Dermis blood vessel endothelial cell (primary cell): ENCODE data around the gene EFCC1. TPM values are rescaled to one million over a fixed set of nuclear protein-coding genes. Genes with fewer than 3 reads are reported as not detected.
A peak's percentile ranks its signal among the peaks of the same experiment; 100 is the strongest.

Experiments
- DNase-seq: peaks from one replicate; pipeline ENCODE4 v3.0.0; 2010
- total RNA-seq: library from RNA; depleted of rRNA; stranded (reverse); fragments of >200 nt; gene quantifications from 2 replicates; pipeline ENCODE4 v1.2.3, GENCODE V29; 2014

EFCC1 gene
- total RNA-seq, 1 donor from 2014 or later = 12.1 TPM

DNA sequence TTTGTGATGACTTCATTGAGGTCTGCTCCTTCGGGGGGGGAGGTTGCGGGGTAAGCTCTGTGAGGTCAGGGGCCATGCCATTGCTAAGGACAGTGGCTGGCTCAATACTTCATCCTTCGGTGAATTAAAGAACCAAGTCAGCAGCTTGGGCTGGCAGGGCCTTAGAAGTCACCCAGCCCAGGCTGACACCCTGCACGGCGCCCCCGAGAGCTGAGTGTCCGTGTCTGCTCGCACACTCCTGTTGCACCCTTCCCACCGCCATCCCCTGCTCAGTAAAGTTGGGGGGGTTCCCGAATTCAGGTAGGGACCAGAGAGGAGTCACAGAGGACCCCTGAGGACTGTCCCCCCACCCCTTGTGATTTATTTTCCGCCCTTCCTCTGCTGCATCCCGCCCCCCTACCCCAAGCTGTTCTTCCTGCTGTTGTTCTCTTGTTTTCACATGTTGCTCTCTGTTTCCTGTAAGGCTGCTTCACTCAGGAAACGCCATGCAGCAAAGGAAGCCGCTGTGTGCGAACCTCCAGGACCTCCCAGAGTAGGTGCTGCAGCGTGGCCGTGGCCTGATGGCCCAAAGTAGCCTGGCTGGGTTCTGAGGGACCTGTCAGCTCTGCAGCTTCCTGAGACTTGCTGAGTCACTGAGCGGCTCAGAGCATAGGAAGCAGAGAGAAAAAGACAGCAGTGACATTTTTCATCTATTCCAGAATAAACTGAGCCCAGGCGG is 14.4 kb downstream of the EFCC1 start:
- DNase-seq = peak; percentile 99

- DNase-seq = peak; percentile 73
Observed at GRCh38 chr3:129016356-129016719, 15.2 kb downstream of the EFCC1 start.

- DNase-seq = peak; percentile 73
Observed at GRCh38 chr3:129016720-129017483, 15.8 kb downstream of the EFCC1 start.

DNA sequence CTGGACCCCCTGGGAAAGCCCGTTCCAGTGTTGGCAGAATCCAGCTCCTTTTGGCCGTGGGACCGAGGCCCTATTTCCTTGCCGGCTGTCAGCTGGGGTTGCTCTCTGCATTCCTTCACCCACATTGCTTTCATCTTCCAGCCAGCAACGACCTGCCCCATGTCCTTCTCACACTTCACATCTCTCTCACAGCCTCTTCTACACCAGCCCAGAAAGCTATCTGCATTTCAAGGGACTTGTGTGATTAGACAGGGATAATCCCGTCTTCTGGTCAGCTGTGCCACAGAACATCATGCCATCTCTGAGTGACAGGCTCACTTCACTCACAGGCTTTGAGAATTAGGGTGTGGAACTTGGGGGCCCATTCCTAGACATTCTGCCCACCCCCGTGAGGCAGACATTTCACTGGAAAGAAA is 16.4 kb downstream of the EFCC1 start:
- DNase-seq = no peak

- no peak for DNase-seq
Observed at GRCh38 chr3:129018271-129018670, 17.2 kb downstream of the EFCC1 start.

GRCh38 chr3:129018751-129019150 is 17.6 kb downstream of the EFCC1 start:
- no peak for DNase-seq

DNA sequence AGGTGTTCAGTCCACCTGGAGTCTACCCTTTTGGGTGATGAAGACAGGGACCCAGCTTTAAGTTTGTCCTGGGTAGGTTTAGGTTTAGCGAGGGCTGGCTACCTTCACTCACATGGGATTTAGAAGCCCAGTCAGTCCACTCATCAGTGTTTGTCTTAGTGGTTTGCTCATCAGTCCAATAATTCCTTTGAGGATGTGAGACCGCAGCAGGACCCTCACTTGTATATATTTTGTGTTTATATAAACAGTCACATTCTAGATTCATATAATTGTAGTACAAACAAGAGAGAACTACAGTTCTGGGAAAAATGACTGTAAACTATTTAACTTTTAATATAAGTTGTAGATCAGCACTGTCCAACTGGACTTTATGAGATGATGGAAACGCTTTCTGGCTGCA is 18.2 kb downstream of the EFCC1 start:
- no peak for DNase-seq

GRCh38 chr3:129020691-129021090 is 19.6 kb downstream of the EFCC1 start:
- DNase-seq = no peak

GRCh38 chr3:129021140-129021551 is 20.0 kb downstream of the EFCC1 start:
- DNase-seq = peak; percentile 30

DNA sequence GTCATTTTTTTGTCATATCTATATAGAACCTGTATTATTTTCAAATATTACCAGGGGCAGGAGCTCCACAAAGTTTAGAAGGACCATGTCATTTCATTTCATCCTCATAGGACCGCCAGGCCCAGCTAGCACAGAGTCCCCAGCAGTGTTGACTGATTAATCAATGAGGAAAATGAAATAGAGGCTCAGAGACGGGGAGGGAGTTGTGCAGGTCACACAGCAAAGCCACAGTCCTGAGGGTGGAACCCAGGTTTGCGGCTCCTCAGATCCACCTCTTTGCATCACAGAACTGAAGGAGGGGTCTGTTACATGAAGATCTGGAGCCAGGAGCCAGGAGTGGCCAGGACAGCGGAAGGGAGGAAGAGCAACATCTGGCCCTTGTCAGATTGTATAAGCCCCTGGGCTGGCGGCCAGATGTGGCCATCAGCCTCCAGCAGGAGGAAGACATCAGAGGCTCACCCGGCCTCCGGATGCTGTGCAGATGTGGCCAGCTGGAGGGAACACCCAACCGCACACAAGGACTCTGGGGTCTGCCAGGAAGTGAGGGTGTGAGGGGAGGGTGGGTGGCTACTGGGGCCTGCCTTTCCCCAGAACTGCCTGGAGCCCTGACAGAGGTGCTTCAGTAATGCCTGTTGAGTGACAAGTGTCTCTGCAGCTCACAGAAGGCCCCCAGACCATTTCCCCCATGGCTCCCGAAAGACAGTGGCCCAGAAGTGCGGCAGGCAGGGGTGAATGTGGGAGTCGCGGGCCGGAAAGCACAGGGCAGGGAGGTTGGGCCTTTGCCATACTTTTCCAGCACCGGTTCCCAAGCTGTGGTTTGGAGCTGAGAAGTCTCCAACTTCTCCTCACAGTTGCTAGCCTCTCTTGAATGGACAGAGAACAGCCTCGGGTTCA is 21.3 kb downstream of the EFCC1 start:
- no peak for DNase-seq

DNA sequence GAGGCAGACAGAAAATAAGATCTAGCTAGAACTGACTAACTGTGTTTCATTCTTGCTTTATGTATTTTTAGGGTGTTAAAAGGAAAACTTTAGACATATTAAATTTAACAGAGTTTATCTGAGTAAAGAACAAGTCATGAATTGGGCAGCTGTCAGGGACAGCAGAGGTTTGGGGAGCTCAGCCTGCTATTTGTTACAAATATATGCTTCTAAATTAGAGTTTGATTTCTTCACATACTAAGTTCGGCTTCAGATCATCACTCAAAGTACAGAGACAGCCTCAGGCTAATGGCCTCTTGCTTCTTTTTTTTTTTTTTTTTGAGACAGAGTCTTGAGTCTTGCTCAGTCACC is 21.9 kb downstream of the EFCC1 start:
- DNase-seq = no peak

GRCh38 chr3:129023909-129024308 is 22.8 kb downstream of the EFCC1 start:
- peak; percentile 58 for DNase-seq

- DNase-seq = no peak
Observed at GRCh38 chr3:129025108-129025507, 24.0 kb downstream of the EFCC1 start.

GRCh38 chr3:129025691-129026435 is 24.8 kb downstream of the EFCC1 start:
- DNase-seq = no peak

DNA sequence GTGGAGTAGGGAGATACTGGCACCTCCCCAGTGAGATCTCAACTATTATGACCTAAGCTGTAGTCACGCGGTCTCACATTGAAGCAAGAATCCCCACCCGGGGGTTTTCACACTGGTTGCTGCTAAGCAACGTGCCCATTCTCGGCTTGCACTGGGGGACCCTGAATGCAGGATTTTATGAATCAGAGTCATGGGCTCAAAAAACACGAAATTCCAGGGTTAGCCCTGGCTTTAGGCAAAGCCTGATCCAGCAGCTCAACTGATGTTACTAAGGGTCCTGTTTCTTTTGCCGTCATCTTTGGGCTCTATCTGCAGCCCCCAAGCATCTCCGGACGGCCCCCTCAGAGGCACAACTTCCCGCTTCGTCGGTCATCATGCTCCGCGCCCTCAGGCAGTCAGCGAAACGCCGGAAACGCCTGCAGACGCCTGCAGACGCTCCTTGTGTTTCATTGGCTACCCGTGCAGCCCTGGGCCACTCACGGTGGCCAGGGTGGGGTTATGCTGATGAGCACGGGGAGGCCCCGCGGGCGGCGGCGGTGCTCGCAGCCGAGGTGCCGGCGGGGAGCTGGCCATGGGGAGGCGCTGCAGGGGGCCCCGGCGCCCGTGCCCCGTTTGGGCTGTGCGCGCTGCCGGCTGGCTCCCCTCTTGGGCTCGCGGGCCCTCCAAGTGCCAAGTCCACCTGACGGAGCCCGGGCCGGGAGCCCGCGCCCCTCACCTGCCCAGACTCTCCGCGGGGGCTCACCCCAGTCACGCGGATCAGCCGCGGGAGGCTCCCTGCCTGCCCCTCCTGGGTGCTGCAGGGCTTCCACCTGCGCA is 25.8 kb downstream of the EFCC1 start:
- peak; percentile 95 for DNase-seq

DNA sequence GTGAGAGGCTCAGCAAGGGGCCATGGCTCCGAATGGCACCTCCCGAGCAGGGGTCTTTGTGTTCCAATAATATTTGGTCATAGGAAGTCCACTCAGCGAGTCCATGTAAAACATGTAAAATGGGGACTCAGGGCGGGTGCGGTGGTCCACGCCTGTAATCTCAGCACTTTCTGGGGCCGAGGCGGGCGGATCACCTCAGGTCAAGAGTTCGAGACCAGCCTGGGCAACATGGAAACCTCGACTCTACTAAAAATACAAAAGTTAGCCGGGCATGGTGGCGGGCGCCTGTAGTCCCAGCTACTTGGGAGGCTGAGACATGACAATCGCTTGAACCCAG is 26.4 kb downstream of the EFCC1 start:
- DNase-seq = no peak

DNA sequence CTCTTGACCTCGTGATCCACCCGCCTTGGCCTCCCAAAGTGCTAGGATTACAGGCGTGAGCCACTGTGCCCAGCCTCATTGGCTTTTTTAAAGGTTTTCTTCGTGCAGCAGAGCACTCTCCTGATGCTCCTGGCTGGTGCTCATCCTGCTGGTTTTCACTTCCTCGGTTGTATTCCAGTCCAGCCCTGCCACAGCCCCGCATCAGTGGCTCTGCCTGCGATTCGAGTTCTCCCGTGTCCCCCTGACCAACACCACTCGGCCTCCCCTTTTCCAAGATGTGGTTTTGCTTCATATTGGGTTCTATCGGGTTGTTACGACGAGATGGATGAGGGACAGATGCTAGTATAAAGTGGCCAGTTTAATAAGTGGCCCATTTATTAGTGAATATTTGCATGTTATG is 27.8 kb downstream of the EFCC1 start:
- no peak for DNase-seq

DNA sequence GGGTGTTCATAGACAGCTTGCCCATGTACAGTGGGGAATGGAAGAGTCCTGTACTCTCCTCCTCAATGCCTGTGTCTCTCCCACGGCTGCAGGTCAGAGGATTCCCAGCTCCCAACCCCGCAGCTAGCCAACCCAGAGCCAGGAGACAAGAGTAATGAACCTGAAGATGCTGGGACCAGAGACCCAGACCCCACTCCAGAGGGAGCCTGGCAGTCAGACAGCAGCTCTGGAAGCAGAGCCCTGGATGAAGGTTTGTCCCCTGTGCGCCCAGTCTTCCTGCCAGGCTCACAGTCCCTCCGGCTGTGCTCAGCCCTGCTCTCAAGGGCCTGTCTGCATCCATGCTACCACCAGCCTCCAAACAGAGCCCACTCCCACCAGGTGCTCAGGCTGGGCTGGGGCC is 29.5 kb downstream of the EFCC1 start:
- DNase-seq = no peak

GRCh38 chr3:129031476-129032215 is 30.5 kb downstream of the EFCC1 start:
- DNase-seq = no peak

DNA sequence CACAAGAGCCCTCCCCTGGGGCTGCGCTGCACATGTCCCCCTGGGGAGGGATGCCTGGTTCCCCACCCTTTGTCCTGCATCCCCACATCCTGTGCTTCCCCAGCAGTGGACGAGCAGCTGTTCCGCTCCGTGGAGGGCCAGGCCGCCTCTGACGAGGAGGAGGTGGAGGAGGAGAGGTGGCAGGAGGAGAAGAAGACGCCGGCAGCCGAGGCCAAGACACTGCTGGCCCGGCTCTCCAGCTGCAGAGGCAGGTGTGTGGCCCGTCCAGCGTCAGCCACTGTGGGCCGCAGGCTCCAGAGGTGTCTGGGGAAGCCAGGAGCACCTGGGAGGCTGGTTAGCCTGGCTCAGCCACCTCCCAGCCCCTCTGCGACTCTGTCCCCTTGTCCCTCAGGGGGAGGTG is 31.6 kb downstream of the EFCC1 start:
- no peak for DNase-seq

DNA sequence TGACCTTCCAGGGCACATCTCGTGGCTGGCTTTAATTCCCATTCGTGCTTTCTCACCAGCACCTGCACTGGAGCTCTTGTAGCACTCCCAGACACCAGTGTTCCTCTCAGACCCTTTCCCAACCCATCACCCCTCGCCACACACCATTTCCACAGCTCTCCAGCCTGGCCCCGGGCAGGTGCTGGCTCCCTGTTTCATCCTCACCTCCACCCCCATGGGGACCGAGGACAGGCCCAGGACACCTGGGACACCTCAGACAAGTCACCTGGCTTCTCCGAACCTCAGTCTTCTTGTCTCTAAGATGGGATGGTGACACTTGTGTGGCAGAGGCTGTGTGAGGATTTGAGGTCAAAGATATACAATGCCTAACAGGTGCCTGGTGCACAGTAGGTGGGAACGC is 32.0 kb downstream of the EFCC1 start:
- no peak for DNase-seq
